Adrenal gland (tissue), 12 donors: Measurements from ENCODE around the gene GMEB1. TPM values are rescaled to one million over a fixed set of nuclear protein-coding genes. Genes with fewer than 3 reads are reported as not detected.
A peak's percentile ranks its signal among the peaks of the same experiment; 100 is the strongest.
"Not testable (repeated sequence)": the region's sequence is repeated elsewhere in the genome, so short reads cannot be mapped to it uniquely, and the experiment has no call there.

Experiments
- DNase-seq, 7 donors: peaks; one replicate each; pipeline ENCODE4 v3.0.0-alpha.2; 2019 to 2020
- H3K27ac ChIP-seq, 5 donors: fragments of 200-600 bp; sonication (generic) in 4 of 5; 1 replicate in 3 of 5; 2 replicates in 2 of 5; pipeline versions ENCODE4 v1.5.1 to v1.8.0; 2016 to 2020; ENCODE audit warnings: mild to moderate bottlenecking in 1 of 5
- H3K27me3 ChIP-seq: fragments of 200-600 bp; 2 replicates; pipeline ENCODE4 v1.8.0; 2021
- H3K36me3 ChIP-seq, 2 donors: fragments of 200-600 bp; replicated peaks in 1 of 2; 1 replicate in 1 of 2; 2 replicates in 1 of 2; pipeline versions ENCODE4 v1.5.1 to v1.8.0; 2018 to 2022
- H3K4me1 ChIP-seq, 2 donors: fragments of 200-600 bp; replicated peaks in 1 of 2; 1 replicate in 1 of 2; 2 replicates in 1 of 2; pipeline versions ENCODE4 v1.5.1 to v1.8.0; 2018 to 2021
- H3K4me3 ChIP-seq, 4 donors: fragments of 200-600 bp; sonication (generic) in 3 of 4; one replicate each; pipeline ENCODE4 v1.5.1; 2016 to 2018
- H3K9me3 ChIP-seq, 3 donors: fragments of 200-600 bp; sonication (generic) in 1 of 3; replicated peaks in 1 of 3; 1 replicate in 2 of 3; 2 replicates in 1 of 3; pipeline versions ENCODE4 v1.5.1 to v1.8.0; 2016 to 2021
- POLR2A ChIP-seq, 2 donors: fragments of 450-650 bp; IDR thresholded peaks; one replicate each; pipeline ENCODE4 v1.6.1; 2017; ENCODE audit warnings: antibody characterized with exemption in 2 of 2, mild to moderate bottlenecking in 2 of 2, moderate library complexity in 1 of 2
- WGBS, 4 donors: extraction: QIAGEN DNeasy Blood & Tissue Kit in 2 of 4; methylation state at CpG; one replicate each; pipeline versions ENCODE4 v1.1.5 to v1.1.7; 2013 to 2017; 5-methylcytosine and 5-hydroxymethylcytosine counted together
- intact Hi-C, 2 donors: fragments of 100-400 bp; cut with DNase I; formaldehyde crosslinking; loops; one replicate each; pipeline versions ENCODE4 v1.14.1 to v1.15.0; 2022 to 2023
- polyA plus RNA-seq, 3 donors: library from polyadenylated mRNA; stranded (reverse); fragments of 200-250 nt in 2 of 3; fragments of 350-450 nt in 1 of 3; fragmentation: Illumina TruSeq in 1 of 3; extraction: RNeasy Lipid Tissue Mini Kit (QIAGEN cat#74804) in 1 of 3; gene quantifications; one replicate each; pipeline ENCODE4 v1.2.3, GENCODE V29; 2013 to 2014
- total RNA-seq, 9 donors: library from RNA; depleted of rRNA in 4 of 9; stranded (reverse); fragments of >200 nt in 4 of 9; fragments of 120-200 nt in 1 of 9; fragmentation: NEBNext Ultra II Directional in 1 of 9; extraction: Animal tissue kit (Norgen Biotek cat#: 25700) in 1 of 9; gene quantifications; one replicate each; pipeline versions ENCODE4 v1.1.0 to v1.2.4, GENCODE V29; 2013 to 2023
- TF ChIP-seq, protein P1 (sequence below), 6 experiments: fragments of 450-650 bp in 4 of 6; fragments of 200-600 bp in 2 of 6; sonication (generic) in 1 of 6; IDR thresholded peaks; 1 replicate in 5 of 6; 2 replicates in 1 of 6; pipeline versions ENCODE4 v1.5.1 to v1.8.0; 2016 to 2021; ENCODE audit warnings: antibody characterized with exemption in 6 of 6, mild to moderate bottlenecking in 2 of 6, moderate library complexity in 1 of 6
- donor health status: healthy with polysubstance abuse.
- donor health status: Bipolar disorder and iron deficiency.
- donor health status: DM: yes; HTN: yes; CAD: no.
- donor health status: DM: no; HTN: no; CAD: no.
- donor health status: DM: no; HTN: no; CAD: no.
- donor health status: DM: yes; HTN: yes; CAD: no.

GMEB1 gene
- total and polyA plus RNA-seq, 12 donors: 3.6 to 27.0 (median 9.2) TPM

DNA sequence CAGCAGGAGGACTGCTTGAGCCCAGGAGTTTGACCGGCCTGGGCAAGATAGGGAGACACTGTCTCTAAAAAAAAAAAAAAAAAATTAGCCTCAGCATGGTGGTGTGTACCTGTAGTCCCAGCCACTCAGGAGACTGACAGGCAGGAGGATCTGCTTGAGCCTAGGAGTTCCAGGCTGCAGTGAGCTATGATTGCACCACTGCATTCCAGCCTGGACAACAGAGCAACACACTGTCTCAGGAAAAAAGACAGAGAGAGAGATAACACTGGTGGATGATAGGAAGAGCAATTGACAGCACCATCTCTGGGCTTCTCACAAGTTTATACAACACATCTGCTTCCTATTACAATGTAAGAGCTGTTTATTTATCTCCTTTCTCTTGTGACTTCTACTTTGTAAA is 22.5 kb upstream of the GMEB1 start:
- H3K27me3 ChIP-seq: no peaks in the 10 kb centered on the region
- peaks cover 8 to 29% of the 10 kb centered on the region in 2 donors for H3K4me1 ChIP-seq
- intact Hi-C loops: no loop called here
- H3K9me3 ChIP-seq: no peaks in the 10 kb centered on the region
- WGBS, 4 donors: 83 to 100% (median 92%) methylated on average over 1 of the region's 1 CpG
- H3K4me3 ChIP-seq: no peak overlapping the region
- no peak overlapping the region for H3K27ac ChIP-seq
- no peak for DNase-seq
- H3K36me3 ChIP-seq: no peaks in the 10 kb centered on the region
- TF ChIP-seq POLR2A (IDR thresholded peaks at IDR 0.05): no peak
- TF ChIP-seq, protein P1, sequence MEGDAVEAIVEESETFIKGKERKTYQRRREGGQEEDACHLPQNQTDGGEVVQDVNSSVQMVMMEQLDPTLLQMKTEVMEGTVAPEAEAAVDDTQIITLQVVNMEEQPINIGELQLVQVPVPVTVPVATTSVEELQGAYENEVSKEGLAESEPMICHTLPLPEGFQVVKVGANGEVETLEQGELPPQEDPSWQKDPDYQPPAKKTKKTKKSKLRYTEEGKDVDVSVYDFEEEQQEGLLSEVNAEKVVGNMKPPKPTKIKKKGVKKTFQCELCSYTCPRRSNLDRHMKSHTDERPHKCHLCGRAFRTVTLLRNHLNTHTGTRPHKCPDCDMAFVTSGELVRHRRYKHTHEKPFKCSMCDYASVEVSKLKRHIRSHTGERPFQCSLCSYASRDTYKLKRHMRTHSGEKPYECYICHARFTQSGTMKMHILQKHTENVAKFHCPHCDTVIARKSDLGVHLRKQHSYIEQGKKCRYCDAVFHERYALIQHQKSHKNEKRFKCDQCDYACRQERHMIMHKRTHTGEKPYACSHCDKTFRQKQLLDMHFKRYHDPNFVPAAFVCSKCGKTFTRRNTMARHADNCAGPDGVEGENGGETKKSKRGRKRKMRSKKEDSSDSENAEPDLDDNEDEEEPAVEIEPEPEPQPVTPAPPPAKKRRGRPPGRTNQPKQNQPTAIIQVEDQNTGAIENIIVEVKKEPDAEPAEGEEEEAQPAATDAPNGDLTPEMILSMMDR (IDR thresholded peaks at IDR 0.05): no peak

DNA sequence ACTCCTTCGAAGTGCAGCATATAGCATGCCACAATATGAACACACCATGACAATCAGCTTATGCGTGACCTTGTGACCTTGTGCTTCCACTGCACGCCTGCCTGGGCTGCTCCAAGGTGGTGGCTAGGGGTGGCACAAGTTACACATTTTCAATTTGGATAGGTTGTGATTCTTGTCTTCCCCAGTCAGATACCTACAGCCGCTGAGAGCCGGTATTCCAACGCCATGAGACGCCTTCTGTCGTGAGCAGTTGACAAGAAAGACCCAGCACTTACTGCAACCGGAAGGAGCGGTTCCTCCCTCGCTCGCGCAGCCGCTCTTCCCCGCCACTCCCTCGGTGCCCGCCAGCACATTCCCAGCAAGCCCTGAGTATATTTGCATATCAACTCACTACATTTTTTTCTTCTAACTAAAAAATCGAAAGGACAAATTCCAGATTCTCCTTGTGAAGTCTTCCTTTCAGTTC is 20.5 kb upstream of the GMEB1 start:
- Histone ChIP-seq H3K9me3 (no peaks in the 10 kb centered on the region), H3K27me3 (no peaks in the 10 kb centered on the region), H3K36me3 (no peaks in the 10 kb centered on the region), H3K4me1 (peaks cover 8 to 18% of the 10 kb centered on the region in 2 donors), H3K27ac (peak overlapping the region; percentile 69 to 96 (median 87)), H3K4me3 (peak overlapping the region in 2 of 4 donors; percentile 33 to 51)
- peak; percentile 87 to 96 (median 92) for DNase-seq
- WGBS, 4 donors: 1 to 2% (median 2%) methylated on average over 18 of the region's 18 CpGs
- TF ChIP-seq POLR2A (IDR thresholded peaks at IDR 0.05): no peak
- TF ChIP-seq, protein P1 (IDR thresholded peaks at IDR 0.05): no peak
- intact Hi-C loops: no loop called here

DNA sequence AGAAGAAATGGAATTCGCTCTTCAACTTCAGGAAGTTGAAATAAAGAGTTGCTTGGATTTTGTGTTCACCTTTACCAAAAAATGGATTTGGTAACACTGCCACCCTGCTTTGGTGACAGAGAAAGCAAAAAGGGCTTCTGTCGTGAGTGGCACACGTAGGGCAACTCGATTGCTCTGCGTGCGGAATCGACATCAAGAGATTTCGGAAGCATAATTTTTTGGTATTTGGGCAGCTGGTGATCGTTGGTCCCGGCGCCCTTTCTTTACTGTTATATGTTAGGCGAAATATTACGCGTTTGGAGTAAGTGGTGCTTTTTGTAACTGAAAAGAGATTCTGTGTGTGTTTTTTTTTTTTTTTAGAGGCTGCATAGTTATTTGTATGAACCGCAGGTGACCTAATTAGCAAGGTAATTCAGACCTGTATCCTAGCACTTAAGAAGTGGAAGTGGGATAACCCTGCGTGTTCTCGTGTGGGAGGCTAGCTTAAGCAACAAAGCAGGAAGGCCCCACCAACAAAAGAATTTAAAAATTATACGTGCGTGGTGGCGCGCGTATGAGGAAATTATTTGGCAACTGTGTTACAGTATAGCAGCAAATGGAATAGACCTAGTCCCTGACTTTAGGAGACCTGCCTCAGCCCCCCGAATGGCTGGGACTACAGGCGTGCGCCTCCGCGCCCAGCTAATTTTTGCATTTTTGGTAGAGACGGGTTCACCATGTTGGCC is 19.9 kb upstream of the GMEB1 start, which contains the start of gene RNU11:
Gene RNU11, plus strand, starts transcription at position 127 of the 725 bp plus-strand sequence.
- peak within 1 kb of the TSS in 2 of 4 donors; percentile 33 to 51 for H3K4me3 ChIP-seq
- intact Hi-C loops: no loop called here
- TF ChIP-seq POLR2A (IDR thresholded peaks at IDR 0.05): peak; percentile 100
- TF ChIP-seq, protein P1 (IDR thresholded peaks at IDR 0.05): no peak
- peaks cover 8 to 18% of the 10 kb centered on the region in 2 donors for H3K4me1 ChIP-seq
- no peaks in the 10 kb centered on the region for H3K9me3 ChIP-seq
- no peaks in the 10 kb centered on the region for H3K27me3 ChIP-seq
- H3K36me3 ChIP-seq: no peaks in the 10 kb centered on the region
- peak; percentile 81 to 98 (median 93) for DNase-seq
- 0 to 2% (median 2%) methylated on average over 28 of the region's 28 CpGs for WGBS, 4 donors
- peak within 1 kb of the TSS; percentile 69 to 96 (median 87) for H3K27ac ChIP-seq

DNA sequence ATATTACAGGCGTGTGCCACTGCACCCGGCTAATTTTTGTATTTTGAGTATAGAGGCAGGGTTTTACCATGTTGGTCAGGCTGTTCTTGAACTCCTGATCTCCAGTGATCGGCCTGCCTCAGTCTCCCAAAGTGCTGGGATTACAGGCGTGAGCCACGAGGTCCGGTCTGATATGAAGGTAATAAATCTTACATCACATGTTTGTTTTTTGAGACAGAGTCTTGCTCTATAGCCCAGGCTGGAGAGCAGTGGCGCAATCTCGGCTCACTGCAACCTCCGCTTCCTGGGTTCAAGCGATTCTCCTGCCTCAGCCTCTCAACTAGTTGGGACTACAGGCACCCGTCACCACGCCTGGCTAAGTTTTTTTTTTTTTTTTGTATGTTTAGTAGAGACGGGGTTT is 15.5 kb upstream of the GMEB1 start:
- not testable (repeated sequence) for H3K4me1 ChIP-seq, H3K27ac ChIP-seq, H3K9me3 ChIP-seq, DNase-seq, H3K27me3 ChIP-seq, H3K36me3 ChIP-seq, H3K4me3 ChIP-seq
- WGBS, 4 donors: 63 to 78% (median 70%) methylated on average over 11 to 13 of the region's 13 CpGs
- intact Hi-C loops: loop anchor here (5.0 to 10.0 kb wide), 2 partner anchors 222 to 224 kb away; no protein-coding TSS in a partner anchor
